HG03439 (cell line): Measurements from ENCODE around the gene SPTBN5.

Experiments
- ATAC-seq: cut with Tn5 transposase; IDR thresholded peaks from one replicate; pipeline ENCODE4 v1.9.1; 2021; ENCODE audit warnings: mild to moderate bottlenecking, moderate library complexity; ENCODE audit not compliant: unreplicated experiment

Gene SPTBN5

DNA sequence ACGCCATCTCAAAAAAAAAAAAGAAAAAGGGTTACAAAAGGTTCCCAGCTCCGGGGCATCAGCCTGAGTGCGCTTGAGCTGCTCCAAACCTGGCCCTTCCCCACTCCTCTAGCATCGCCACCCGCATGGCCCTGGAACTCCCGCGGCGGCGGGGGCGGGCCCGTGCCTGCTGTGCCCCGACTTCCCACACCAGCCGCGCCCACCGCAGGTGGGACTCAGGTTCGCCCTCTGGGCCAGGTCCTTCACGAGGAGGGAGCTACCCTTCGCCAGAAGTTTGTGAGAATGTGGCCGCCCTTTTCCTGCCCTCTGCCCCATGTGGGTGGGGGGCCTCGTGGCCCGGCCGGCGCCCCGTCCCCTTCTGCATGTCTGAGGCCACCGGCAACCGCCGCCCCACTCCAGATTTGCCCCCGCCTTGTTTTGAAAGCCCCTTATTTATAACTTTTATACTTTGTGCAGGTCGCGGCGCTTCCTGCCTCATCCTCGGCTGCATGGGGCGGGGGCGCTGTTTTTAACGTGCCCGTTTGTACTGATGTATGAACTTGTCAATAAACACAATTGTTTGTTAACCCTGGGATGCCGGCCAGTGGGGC is 66.5 kb downstream of the SPTBN5 start:
- ATAC-seq, result no peak

DNA sequence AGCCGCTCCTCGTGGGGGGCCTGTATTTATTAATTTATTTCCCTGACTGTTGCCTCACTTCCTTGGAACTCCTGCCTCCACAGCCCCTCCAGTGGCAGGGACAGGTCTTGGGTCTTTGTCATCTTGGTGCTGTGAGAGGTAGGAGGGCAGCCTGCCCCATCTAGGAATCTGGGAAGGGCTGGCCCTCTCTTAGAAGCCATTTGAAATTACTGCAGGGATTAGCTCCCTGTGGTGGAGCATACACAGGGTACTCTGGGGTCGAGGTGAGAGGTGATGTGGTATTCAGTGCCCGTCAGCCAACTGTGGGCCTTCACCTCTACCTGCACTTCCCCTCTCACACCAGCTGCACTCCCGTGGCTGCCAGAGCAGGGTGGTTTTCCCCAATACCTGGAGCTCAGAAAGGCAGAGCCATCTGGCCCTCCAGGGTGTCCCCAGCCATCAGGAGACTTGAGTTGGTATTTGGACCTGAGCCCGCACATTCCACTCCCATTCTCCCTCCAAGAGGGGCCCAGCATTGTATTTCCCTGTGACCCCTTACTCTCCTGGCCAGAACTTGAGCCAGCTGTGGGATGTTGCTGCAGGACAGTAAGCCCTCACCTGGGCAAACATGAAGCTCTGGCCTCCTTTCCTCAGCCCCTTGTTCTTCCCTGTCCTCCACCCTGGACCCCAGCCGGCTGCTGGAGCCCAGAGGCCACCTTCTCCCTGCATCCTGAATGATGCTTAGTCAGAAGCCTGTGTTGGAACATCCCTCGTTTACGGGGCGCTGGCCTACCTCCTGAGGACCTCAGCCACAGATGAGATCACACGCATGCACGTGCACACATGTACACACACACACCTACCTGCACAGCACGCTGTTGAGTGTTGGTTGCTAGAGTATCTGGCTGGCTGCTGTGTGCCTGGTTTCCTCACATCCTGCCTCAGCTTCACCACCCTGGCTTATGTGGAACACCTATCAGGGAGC is 68.0 kb downstream of the SPTBN5 start:
- no peak for ATAC-seq

DNA sequence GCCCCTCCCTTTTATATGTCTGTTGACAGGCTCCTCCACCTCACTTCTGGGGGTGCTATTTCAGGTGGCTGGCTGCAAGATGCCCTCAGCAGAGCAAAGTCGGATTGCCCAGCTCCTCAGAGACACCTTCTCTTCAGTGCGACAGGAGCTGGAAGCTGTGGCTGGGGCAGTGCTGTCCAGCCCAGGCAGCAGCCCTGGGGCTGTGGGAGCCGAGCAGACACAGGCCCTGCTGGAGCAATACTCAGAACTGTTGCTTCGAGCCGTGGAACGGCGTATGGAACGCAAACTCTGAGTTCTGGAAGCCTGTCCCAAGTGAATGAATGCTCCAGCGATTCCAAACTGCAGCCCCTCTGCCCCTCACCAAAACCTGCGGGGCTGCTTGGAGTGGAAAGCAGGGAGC is 68.7 kb downstream of the SPTBN5 start:
- ATAC-seq, result no peak

DNA sequence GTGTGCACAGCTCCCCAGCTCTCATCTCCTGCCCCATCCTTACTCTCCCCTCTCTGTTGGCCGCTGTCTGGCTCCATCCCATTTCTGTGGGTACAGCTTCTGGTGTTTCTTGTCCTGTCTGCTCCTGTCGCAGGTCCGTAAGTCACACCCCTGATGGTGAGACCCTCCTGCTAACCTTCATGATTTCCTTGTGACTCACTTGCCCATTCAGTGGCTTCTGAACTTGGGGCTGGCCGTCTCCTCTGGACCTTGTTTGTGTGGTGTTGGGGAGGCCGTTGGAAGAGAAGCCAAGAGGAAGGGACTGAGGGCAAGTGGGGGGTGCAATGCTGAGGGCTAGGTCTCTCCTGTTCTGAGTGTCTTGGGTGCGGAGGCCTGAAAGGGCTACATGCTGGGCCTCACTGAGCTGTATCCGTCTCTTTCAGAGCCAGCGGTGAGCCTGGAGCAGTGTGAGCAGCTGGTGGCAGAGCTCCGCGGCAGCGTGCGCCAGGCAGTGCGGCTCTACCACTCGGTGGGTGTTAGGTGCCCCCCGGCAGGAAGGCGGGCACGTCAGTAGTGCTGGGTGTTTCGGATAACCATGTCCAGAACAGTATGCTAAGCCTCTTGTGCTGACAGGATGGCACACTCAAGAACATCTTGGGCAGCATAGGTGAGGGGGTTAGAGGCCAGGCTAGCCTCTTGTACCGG is 69.6 kb downstream of the SPTBN5 start:
- no peak for ATAC-seq

DNA sequence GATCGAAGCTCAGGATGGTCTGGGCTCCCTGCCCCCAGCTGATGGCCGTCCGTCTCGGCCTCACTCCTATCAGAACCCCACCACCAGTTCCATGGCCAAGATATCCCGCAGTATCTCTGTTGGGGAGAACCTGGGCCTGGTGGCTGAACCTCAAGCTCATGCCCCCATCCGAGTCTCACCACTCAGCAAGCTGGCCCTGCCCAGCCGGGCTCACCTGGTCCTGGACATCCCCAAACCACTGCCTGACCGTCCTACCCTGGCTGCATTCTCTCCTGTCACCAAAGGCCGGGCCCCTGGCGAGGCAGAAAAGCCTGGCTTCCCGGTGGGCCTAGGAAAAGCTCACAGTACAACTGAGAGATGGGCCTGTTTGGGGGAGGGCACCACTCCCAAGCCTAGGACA is 70.4 kb downstream of the SPTBN5 start:
- no peak for ATAC-seq

DNA sequence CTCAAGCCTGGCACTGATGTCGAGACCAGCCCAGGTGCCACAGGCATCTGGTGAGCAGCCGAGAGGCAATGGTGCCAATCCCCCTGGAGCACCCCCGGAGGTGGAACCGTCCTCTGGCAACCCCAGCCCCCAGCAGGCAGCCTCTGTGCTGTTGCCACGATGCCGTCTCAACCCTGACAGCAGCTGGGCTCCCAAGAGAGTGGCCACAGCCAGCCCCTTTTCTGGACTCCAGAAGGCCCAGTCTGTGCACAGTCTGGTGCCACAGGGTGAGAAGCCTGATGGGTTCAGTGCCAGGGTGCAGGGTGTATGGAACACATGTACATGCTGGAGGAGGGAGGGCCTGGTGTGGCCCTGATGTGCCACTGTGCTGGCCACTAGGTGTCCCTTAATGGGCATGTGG is 70.9 kb downstream of the SPTBN5 start:
- ATAC-seq, result no peak

DNA sequence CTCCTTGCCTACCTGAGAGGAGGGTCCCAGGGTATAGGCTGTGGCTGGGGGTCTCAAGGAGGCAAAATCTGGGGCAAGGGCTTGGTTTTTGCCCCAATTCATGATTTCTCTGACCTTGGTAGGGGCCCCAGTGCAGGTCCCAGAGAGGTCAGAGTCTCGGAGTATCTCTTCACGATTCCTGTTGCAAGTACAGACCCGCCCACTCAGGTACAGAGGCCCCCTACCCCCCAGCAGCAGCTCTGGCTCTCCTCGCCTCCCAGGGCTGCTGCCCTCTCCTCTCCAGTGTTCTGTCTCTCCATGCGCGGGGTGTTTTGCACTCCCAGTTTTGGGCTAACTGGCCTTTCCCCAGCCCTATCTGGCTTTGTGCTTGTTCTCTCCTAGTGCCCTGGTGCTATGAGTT is 71.4 kb downstream of the SPTBN5 start:
- ATAC-seq, result no peak

DNA sequence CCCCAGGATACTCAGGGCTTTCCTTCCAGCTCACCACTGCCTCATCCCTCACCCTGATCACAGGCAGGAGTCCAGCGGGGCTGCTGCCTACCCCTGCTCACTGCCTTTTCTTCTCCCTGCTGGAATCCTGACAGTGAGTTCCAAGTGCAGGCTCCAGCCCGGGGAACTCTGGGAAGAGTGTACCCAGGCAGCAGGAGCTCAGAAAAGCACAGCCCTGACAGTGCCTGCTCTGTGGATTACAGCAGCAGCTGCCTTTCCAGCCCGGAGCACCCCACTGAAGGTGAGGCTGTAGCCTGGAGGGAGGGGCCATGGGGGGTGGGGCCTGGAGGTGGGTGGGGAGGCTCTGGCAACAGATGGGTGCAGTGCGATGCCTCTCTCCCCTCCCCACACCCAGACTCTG is 72.0 kb downstream of the SPTBN5 start:
- no peak for ATAC-seq

DNA sequence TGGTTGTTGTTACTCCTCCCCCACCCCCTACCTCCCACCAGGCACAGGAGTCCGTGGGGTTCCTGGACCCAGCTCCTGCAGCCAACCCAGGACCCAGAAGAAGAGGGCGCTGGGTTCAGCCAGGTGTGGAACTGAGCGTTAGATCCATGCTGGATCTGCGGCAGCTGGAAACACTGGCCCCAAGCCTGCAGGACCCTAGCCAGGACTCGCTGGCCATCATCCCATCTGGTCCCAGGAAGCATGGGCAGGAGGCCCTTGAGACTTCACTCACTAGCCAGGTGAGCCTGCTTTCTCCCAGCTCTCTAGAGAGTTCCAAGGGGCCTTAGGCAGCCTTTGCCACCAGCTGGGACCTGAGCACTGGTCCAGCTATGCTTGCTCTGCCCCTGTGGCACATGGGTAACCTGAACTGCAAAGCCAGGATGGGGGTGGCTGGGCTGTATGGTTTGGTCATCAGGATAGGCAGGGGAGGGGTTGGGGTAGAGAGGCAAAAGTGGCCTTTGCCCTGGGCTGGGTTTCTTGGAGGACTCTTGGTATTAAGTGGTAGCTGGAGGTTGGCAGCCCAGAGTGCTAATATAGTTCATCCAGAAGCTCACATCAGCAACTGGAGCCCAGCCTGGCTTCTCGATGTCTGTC is 72.9 kb downstream of the SPTBN5 start:
- ATAC-seq, result no peak

DNA sequence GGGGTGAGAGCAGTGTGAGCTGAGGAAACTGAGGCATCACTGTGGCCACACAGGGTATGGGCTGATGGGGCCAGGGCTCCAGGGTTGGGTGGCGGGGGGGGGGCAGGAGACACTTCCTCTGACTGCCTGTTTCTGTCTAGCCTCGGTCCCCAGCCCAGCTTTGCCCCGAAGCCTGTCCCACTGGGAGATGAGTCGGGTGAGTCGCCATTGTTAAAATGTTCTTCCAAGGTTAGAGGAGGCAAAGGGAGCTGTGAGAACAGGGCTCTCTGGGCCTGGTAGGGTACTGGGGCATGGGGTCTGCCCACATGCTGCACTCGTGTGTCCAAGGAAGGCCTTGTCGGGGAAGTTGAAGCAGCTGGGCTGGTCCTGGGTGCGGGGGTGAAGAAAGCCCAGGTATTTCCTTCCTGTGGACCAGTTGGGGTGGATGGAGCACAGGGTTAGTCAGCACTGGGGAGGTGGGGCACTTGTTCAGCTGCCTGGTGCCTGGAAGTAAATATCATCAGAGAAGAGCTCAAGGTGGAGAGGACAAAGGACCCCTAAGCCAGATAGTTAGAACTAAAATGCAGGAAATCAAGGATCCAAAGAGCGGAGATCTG is 74.3 kb downstream of the SPTBN5 start:
- ATAC-seq, result no peak

DNA sequence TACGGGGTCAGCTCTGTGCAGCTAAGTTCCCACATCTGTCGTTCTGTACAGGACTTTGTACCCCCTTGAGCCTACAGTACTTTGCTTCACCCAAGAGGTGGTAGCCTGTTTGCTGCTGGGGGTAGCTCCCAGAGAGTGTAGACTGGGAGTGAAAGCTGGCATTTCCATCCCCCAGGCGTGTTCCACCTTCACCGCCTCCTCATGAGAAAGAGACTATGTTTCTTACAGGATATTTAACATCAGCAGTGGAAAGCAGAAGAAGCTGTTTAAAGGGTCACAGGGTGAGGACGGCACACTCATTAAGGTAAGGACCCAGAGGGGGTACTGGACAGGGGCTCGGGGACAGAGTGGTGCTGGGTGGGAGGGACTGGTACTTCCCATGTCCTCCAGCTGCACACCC is 76.1 kb downstream of the SPTBN5 start:
- ATAC-seq, result no peak

DNA sequence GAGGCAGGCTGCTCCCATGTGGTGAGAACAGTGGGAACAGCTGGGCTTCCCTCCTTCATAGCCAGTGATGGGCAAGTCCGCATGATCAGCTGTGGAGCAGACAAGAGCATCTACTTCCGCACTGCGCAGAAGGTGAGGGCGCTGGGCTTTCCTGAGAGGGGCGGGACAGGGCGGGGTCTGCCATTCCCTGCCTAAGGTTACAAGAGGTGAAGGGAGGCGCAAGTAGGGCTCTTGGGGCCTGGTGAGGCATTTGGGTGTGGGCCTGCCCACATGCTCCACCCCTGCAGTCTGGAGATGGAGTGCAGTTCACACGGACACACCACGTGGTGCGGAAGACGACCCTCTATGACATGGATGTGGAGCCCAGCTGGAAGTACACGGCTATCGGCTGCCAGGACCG is 76.5 kb downstream of the SPTBN5 start:
- no peak for ATAC-seq

DNA sequence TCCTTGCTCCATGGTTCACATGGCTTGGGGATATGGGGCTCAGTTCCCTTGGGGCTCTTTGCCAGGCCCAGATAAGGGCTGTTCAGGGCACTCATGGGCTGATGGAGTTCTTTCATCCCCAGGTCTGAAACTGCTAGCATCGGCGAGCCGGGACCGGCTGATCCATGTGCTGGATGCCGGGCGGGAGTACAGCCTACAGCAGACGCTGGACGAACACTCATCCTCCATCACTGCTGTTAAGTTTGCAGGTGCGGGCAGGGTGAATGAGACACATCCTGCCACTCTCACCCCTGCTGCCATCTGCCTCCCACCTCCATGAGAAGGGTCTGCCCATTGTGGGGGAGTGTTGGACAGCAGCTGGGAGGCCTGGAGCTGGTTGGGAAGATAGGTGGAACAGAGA is 77.1 kb downstream of the SPTBN5 start:
- ATAC-seq, result no peak

DNA sequence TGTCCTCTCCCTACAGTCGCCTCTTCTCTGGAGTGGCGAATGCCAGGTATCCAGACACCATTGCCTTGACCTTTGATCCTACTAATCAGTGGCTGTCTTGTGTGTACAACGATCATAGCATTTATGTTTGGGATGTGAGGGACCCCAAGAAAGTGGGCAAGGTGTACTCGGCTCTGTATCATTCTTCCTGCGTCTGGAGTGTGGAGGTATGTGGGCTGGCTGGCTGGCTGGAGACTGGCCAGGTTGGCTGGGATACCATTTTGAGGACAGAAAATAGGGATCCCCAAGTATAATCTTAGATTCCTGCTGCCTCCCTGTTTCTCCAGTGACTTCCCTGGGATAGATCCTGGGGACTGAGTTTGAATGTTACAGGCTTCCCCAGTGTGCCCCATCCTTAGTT is 79.3 kb downstream of the SPTBN5 start:
- no peak for ATAC-seq

DNA sequence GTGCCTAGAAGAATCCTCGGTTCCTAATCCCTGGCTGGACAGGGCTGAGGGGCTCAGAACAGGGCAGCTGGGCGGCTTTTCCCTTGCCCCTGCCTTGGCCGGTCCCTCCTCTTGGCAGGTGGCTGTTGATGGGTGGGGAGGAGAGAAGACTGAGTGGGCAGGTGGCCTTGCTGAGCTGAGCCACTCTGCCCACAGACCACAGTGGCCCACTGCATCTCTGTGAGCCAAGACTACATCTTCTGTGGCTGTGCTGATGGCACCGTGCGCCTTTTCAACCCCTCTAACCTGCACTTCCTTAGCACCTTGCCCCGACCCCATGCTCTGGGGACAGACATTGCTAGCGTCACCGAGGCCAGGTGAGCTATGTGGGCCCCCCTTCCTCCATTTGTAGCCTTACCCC is 80.4 kb downstream of the SPTBN5 start:
- ATAC-seq, result no peak

DNA sequence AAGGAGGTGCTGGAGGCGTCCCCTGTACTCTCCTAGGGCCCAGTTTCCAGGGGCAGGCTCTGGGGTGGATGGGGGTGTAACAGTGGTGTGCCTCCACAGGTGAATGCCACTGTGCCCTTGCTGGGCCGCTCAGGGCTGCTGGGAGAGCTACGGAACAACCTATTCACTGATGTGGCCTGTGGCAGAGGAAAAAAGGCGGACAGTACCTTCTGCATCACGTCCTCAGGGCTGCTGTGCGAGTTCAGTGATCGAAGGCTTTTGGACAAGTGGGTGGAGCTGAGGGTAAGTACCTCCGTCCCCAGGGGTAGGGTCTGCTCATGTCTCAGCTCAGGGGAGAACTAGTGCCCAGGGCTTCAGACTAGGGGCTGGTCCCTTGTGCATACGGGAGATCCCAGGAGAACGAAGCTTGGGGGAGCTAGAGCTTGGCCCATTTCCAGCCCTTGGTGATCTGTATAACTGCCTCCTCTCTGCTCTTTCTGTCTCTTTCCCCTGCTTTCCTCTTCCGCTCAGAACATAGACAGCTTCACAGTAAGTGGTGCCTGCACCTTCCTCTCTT is 81.0 kb downstream of the SPTBN5 start:
- no peak for ATAC-seq

DNA sequence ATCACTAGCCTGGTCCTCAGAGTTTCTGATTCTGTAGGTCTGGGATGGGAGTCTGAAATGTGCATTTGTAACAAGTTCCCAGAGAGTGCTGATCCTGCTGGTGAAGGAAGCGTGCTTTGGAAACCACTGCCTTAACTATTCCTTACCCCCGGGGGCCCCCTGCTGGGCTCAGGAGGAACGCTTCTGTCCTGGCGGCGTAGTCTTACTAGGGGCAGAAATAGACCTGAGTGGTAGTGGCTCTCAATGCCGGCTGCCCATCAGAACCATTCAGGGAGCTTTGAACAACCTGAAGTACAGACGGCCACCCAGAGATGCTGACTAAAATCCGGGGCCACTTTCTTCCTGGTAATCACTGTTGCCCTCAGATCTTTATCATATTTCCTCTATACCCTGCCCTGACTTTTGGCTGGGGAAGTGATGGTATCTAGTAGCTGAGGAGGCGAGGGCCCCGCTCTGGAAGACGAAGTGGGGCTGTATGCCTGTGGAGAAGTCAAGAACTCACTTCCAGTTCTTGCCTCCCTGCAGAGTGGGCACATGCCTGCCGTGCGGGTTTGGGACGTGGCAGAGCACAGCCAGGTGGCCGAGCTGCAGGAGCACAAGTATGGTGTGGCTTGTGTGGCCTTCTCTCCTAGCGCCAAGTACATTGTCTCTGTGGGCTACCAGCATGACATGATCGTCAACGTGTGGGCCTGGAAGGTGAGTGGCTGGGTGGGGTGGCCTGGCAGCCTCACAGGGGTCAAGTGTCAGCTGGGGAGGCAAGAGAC is 82.2 kb downstream of the SPTBN5 start:
- no peak for ATAC-seq

DNA sequence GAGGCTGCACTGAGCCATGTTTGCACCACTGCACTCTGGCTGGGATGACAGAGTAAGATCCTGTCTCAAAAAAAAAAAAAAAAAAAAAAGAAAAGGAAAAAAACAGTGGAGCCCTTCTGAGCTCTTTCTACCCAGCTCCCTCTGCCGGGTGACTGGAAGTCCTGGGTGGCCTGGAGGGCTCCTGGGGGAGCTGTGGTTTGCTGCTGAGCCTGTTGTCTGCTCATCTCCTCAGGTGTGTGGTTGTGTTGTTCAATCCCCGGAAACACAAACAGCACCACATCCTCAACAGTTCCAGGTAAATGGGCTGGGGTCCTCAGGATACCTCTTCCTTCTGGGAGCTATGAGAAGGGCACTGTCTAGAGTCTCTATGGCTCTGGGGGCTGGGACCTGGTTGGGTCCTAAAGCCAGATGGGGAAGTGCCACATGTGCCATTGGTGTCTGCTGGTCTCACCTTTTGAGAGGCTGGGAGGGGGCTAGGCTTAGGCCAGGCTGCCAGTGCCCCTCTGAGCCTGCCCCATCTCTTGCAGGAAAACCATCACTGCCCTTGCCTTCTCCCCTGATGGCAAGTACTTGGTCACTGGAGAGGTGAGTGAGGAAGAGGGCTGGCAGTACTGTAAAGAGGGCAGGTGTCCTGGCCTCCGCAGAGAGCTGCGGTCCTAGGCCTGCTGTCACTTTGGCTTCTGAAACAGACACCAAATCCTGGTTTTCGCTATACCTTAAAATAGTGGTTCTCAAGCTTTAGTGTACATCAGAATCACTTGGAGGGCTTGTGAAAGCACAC is 83.0 kb downstream of the SPTBN5 start:
- no peak for ATAC-seq

DNA sequence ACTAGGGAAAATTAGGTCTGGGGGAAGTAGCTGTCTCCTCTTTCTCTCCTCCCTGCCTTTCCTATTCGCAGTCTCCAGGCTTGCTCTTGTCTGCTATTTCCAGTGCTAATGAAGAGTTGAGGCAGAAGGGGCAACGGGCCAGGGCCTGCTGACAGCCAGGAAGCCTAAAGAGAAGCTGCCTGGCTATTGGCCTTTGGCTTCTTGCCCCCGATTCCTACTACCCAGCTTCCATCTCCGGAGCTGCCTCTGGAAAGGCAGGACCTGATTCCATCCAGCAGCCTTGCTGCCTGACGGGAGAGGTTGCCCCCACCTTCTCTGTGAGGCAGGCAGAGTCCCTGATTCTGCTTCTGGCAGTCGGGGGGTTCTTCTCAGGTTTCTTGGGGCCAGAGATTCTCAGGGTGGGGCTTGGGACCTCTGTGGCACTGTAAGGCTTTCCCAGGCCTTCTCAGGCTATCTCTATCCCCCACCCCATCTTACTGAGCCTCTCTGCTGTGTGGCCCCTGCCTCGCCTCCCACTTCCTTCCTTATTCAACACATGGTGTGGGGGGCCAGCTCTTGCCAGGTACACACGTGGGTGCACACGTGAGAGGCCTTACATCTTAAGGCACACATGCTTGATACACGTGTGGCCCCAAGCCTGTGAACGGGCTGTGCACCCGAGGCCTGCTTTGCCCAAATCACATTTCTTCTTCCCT is 84.2 kb downstream of the SPTBN5 start:
- ATAC-seq, result no peak
